ENCODE measurements around the gene S1PR5. TPM values are rescaled to one million over a fixed set of nuclear protein-coding genes. Genes with fewer than 3 reads are reported as not detected.
"Not testable (repeated sequence)": the region's sequence is repeated elsewhere in the genome, so short reads cannot be mapped to it uniquely, and the experiment has no call there.

The S1PR5 gene
- total and polyA plus RNA-seq, 3 experiments from 2014 or later, result 1.5 to 90.3 (median 1.8) TPM

DNA sequence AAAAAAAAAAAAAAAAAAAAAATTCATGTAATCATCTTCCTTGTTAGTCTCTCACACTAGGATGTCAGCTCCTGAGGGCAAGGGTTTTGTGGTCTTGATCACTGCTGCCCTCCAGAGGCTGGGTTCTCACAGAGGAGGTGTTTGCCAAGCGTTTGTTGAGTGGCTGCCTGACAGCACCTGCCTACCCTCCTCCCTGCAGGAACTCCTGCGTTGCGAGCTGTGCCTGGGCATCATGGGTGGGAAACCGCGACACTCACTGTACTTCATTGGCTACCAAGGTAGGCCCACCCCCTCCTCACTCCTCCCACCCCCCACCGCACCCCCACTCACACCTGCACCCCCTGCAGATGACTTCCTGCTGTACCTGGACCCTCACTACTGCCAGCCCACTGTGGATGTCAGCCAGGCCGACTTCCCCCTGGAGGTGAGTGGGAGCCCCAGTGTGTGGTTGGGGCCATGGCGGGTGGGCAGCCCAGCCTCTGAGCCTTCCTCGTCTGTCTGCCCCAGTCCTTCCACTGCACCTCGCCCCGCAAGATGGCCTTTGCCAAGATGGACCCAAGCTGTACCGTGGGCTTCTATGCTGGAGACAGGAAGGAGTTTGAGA is 34.6 kb upstream of the S1PR5 start:
- peak in 3 of 5 donors; percentile 33 to 62 (median 48) for DNase-seq

DNA sequence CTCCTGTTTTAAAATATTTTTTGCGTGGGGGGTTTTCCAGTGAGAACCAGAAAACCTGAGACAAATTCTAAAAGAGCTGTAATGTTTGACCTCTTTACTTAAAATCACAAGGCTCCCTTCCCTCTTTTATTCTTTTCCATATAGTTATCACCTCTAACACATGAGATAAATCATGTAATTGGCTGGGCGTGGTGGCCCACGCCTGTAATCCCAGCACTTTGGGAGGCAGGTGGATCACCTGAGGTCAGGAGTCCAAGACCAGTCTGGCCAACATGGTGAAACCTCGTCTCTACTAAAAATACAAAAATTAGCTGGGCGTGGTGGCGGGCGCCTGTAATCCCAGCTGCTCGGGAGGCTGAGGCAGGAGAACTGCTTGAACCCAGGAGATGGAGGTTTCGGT is 33.8 kb upstream of the S1PR5 start:
- peaks cover 51% of the 10 kb centered on the region for H3K36me3 ChIP-seq (ENCODE audit: insufficient read depth, low read length)
- not testable (repeated sequence) for H3K9me3 Mint-ChIP-seq; DNase-seq; H3K27ac ChIP-seq (ENCODE audit: low read depth, low read length); H3K27me3 ChIP-seq (ENCODE audit: insufficient read depth, low read length, poor library complexity, severe bottlenecking); H3K27me3 Mint-ChIP-seq; H3K4me3 ChIP-seq (ENCODE audit: low read length); H3K9me3 ChIP-seq (ENCODE audit: low read length)
- Mint-ChIP-seq H3K4me3 (peak overlapping the region in 1 of 7 donors; percentile 54), H3K27ac (peak overlapping the region in 6 of 8 donors; percentile 56 to 81 (median 70)), H3K36me3 (peaks cover 0 to 77% (median 4%) of the 10 kb centered on the region in 3 donors), H3K4me1 (peaks cover 41 to 62% (median 52%) of the 10 kb centered on the region in 3 donors)
- ChIA-PET CTCF (interaction anchor here (1.0 to 7.0 kb wide), 7 partner anchors 9 to 64 kb away, joined by 3 to 63 read pairs (median 15); partner anchors contain the start of genes CDKN2D and KRI1), POLR2A (interaction anchor here (0.6 to 4.0 kb wide), 4 partner anchors 15 to 443 kb away, joined by 3 to 23 read pairs (median 5); partner anchors contain the start of genes CDKN2D and KRI1)
- peaks cover 52% of the 10 kb centered on the region for H3K4me1 ChIP-seq (ENCODE audit: insufficient read depth, low read length)

More for the DNA sequence above, 34.6 kb upstream of the S1PR5 start:
- Mint-ChIP-seq H3K4me1 (peaks cover 43 to 65% (median 53%) of the 10 kb centered on the region in 3 donors), H3K36me3 (peaks cover 0 to 80% (median 4%) of the 10 kb centered on the region in 3 donors), H3K4me3 (peak overlapping the region in 1 of 7 donors; percentile 61), H3K27ac (peak overlapping the region; percentile 56 to 98 (median 78)), H3K27me3 (no peaks in the 10 kb centered on the region), H3K9me3 (no peaks in the 10 kb centered on the region)
- ChIA-PET CTCF (interaction anchor here (1.0 to 7.0 kb wide), 9 partner anchors 10 to 163 kb away, joined by 3 to 63 read pairs (median 6); partner anchors contain the start of genes CDKN2D, KEAP1 and KRI1), POLR2A (interaction anchor here (0.6 to 4.0 kb wide), 7 partner anchors 9 to 443 kb away, joined by 3 to 23 read pairs (median 5); partner anchors contain the start of genes CDKN2D and KRI1)
- H3K27ac ChIP-seq (ENCODE audit: low read depth, low read length), result no peak overlapping the region
- no peaks in the 10 kb centered on the region for H3K27me3 ChIP-seq (ENCODE audit: insufficient read depth, low read length, poor library complexity, severe bottlenecking)
- no peak overlapping the region for H3K4me3 ChIP-seq (ENCODE audit: low read length)
- no peaks in the 10 kb centered on the region for H3K9me3 ChIP-seq (ENCODE audit: low read length)
- H3K36me3 ChIP-seq (ENCODE audit: insufficient read depth, low read length), result peaks cover 55% of the 10 kb centered on the region
- H3K4me1 ChIP-seq (ENCODE audit: insufficient read depth, low read length), result peaks cover 56% of the 10 kb centered on the region

DNA sequence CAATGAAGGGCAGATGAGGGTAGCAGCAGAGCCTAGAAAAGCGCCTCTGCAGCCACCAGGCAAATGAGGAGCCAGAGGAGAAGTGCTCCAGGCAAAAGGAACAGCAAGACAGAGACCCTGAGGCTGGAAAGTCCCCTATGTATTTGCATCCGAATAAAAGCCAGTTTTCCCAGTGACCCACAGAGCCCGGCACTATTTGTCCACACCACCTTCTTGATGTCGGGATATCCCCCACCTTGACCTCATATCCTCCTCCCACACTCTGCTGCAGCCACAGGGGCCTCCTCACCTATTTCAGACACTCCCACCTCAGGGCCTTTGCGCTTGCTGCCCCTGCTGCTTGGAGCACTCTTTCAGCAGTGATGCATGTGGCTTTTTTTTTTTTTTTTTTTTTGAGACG is 33.1 kb upstream of the S1PR5 start:
- Mint-ChIP-seq H3K9me3 (no peaks in the 10 kb centered on the region), H3K36me3 (peaks cover 0 to 70% (median 4%) of the 10 kb centered on the region in 3 donors), H3K27me3 (no peaks in the 10 kb centered on the region), H3K4me1 (peaks cover 34 to 59% (median 46%) of the 10 kb centered on the region in 3 donors), H3K27ac (peak overlapping the region in 6 of 8 donors; percentile 29 to 79 (median 58)), H3K4me3 (peak overlapping the region in 2 of 7 donors; percentile 12 to 40)
- no peak for DNase-seq
- peaks cover 46% of the 10 kb centered on the region for H3K4me1 ChIP-seq (ENCODE audit: insufficient read depth, low read length)
- H3K9me3 ChIP-seq (ENCODE audit: low read length), result no peaks in the 10 kb centered on the region
- peaks cover 44% of the 10 kb centered on the region for H3K36me3 ChIP-seq (ENCODE audit: insufficient read depth, low read length)
- CTCF ChIA-PET, result interaction anchor here (1.7 to 7.0 kb wide), 2 partner anchors 19 to 31 kb away, joined by 5 to 63 read pairs; partner anchors contain the start of genes CDKN2D and KRI1
- H3K27me3 ChIP-seq (ENCODE audit: insufficient read depth, low read length, poor library complexity, severe bottlenecking), result no peaks in the 10 kb centered on the region
- H3K4me3 ChIP-seq (ENCODE audit: low read length), result no peak overlapping the region
- POLR2A ChIA-PET, result interaction anchor here (4.0 kb wide), 1 partner anchor 18 kb away, joined by 23 read pairs; the partner anchor contains the start of gene CDKN2D
- H3K27ac ChIP-seq (ENCODE audit: low read depth, low read length), result no peak overlapping the region

DNA sequence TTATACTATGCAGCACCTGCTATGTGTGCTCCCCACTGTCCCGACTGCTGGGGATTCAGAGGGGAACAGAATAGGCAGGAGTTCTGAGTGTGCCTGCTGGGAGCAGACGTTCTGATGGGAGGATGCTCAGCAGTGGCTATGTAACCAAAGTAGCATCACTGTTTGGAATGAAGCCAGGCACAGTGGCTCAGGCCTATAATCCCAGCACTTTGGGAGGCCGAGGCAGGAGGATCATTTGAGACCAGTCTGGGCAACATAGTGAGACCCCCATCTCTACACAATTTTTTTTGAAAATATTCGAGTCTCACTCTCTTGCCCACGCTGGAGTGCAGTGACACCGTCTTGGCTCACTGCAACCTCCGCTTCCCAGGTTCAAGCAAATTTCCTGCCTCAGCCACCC is 32.5 kb upstream of the S1PR5 start:
- no peaks in the 10 kb centered on the region for H3K27me3 Mint-ChIP-seq
- H3K27me3 ChIP-seq (ENCODE audit: insufficient read depth, low read length, poor library complexity, severe bottlenecking), result no peaks in the 10 kb centered on the region
- H3K9me3 Mint-ChIP-seq, result no peaks in the 10 kb centered on the region
- peaks cover 45% of the 10 kb centered on the region for H3K4me1 ChIP-seq (ENCODE audit: insufficient read depth, low read length)
- CTCF ChIA-PET, result no interaction called here
- peaks cover 42% of the 10 kb centered on the region for H3K36me3 ChIP-seq (ENCODE audit: insufficient read depth, low read length)
- H3K4me1 Mint-ChIP-seq, result peaks cover 34 to 59% (median 45%) of the 10 kb centered on the region in 3 donors
- H3K27ac Mint-ChIP-seq, result peak overlapping the region in 4 of 8 donors; percentile 43 to 70 (median 55)
- peaks cover 0 to 69% (median 4%) of the 10 kb centered on the region in 3 donors for H3K36me3 Mint-ChIP-seq
- POLR2A ChIA-PET, result no interaction called here
- no peak overlapping the region for H3K4me3 Mint-ChIP-seq
- H3K4me3 ChIP-seq (ENCODE audit: low read length), result no peak overlapping the region
- DNase-seq, result no peak
- H3K9me3 ChIP-seq (ENCODE audit: low read length), result no peaks in the 10 kb centered on the region
- H3K27ac ChIP-seq (ENCODE audit: low read depth, low read length), result no peak overlapping the region

DNA sequence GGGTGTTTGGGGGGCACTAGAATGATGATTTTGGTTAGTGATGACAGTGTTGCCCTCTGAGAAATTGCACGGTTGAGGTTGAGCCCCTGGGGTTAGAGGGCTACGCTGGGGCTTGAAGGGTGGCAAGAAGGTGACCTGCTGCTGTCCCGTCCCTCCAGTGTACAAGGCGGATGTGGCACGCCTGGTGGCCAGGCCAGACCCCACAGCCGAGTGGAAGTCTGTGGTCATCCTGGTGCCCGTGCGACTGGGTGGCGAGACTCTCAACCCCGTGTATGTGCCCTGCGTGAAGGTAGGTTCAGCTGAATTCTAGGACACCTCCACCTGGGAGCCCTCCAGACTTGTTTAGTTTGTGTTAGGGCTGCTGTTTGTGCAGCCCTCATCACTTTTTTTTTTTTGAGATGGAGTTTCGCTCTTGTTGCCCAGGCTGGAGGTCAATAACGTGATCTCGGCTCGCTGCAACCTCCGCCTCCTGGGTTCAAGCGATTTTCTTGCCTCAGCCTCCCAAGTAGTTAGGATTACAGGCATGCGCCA is 31.6 kb upstream of the S1PR5 start:
- H3K4me1 ChIP-seq (ENCODE audit: insufficient read depth, low read length), result peaks cover 42% of the 10 kb centered on the region
- Mint-ChIP-seq H3K4me3 (no peak overlapping the region), H3K4me1 (peaks cover 29 to 55% (median 39%) of the 10 kb centered on the region in 3 donors), H3K36me3 (peaks cover 0 to 63% (median 3%) of the 10 kb centered on the region in 3 donors), H3K27ac (peak overlapping the region in 3 of 8 donors; percentile 29 to 70 (median 64)), H3K27me3 (no peaks in the 10 kb centered on the region), H3K9me3 (no peaks in the 10 kb centered on the region)
- H3K27ac ChIP-seq (ENCODE audit: low read depth, low read length), result no peak overlapping the region
- H3K9me3 ChIP-seq (ENCODE audit: low read length), result no peaks in the 10 kb centered on the region
- H3K36me3 ChIP-seq (ENCODE audit: insufficient read depth, low read length), result peaks cover 42% of the 10 kb centered on the region
- ChIA-PET POLR2A (no interaction called here), CTCF (interaction anchor here (3.5 kb wide), 1 partner anchor 24 kb away, joined by 11 read pairs; no protein-coding TSS in a partner anchor)
- no peak overlapping the region for H3K4me3 ChIP-seq (ENCODE audit: low read length)
- H3K27me3 ChIP-seq (ENCODE audit: insufficient read depth, low read length, poor library complexity, severe bottlenecking), result no peaks in the 10 kb centered on the region
- no peak for DNase-seq

DNA sequence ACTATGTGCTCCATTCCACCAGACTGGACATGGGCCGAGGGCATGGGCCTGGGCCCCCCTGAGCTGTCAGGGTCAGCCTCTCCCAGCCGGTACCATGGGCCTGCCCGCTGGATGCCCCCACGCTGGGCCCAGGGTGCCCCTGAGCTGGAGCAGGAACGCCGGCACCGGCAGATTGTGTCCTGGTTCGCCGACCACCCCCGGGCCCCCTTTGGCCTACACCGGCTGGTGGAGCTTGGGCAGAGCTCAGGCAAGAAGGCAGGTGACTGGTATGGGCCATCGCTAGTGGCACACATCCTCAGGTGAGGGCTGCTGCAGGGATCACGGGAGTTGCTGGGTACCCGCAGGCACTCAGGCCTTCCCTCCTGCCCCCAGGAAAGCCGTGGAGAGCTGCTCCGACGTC is 29.6 kb upstream of the S1PR5 start:
- Mint-ChIP-seq H3K36me3 (peaks cover 0 to 44% (median 1%) of the 10 kb centered on the region in 3 donors), H3K4me1 (peaks cover 19 to 40% (median 23%) of the 10 kb centered on the region in 3 donors), H3K27ac (peak overlapping the region in 1 of 8 donors; percentile 29), H3K9me3 (no peaks in the 10 kb centered on the region), H3K4me3 (peak overlapping the region in 2 of 7 donors; percentile 14 to 74), H3K27me3 (no peaks in the 10 kb centered on the region)
- no peak overlapping the region for H3K4me3 ChIP-seq (ENCODE audit: low read length)
- ChIA-PET POLR2A (interaction anchor here (1.0 kb wide), 1 partner anchor 15 kb away, joined by 3 read pairs; no protein-coding TSS in a partner anchor), CTCF (interaction anchor here (0.7 to 3.5 kb wide), 6 partner anchors 14 to 663 kb away, joined by 3 to 11 read pairs (median 4); partner anchors contain the start of gene KRI1)
- no peak overlapping the region for H3K27ac ChIP-seq (ENCODE audit: low read depth, low read length)
- no peak for DNase-seq
- H3K36me3 ChIP-seq (ENCODE audit: insufficient read depth, low read length), result peaks cover 22% of the 10 kb centered on the region
- no peaks in the 10 kb centered on the region for H3K27me3 ChIP-seq (ENCODE audit: insufficient read depth, low read length, poor library complexity, severe bottlenecking)
- H3K9me3 ChIP-seq (ENCODE audit: low read length), result no peaks in the 10 kb centered on the region
- H3K4me1 ChIP-seq (ENCODE audit: insufficient read depth, low read length), result peaks cover 28% of the 10 kb centered on the region

DNA sequence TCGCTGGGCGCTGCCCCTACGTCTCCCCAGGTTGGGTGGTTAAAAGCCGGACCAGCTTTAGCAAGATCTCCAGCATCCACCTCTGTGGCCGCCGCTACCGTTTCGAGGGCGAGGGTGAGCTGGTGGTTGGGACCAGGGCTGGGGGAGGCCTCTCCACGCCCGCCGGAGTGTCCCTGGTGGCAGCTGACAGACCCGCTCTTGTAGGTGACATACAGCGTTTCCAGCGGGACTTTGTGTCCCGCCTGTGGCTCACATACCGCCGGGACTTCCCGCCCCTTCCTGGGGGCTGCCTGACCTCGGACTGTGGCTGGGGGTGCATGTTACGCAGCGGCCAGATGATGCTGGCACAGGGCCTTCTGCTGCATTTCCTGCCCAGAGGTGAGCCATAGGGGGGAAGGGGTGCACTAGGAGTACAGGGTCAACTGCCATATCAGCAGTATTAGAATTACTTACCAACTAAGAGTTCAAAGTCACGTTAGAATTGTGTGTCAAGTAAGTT is 27.6 kb upstream of the S1PR5 start:
- Histone ChIP-seq H3K36me3 (ENCODE audit: insufficient read depth, low read length) (peaks cover 15% of the 10 kb centered on the region), H3K9me3 (ENCODE audit: low read length) (no peaks in the 10 kb centered on the region), H3K4me3 (ENCODE audit: low read length) (peak overlapping the region; percentile 61), H3K27me3 (ENCODE audit: insufficient read depth, low read length, poor library complexity, severe bottlenecking) (no peaks in the 10 kb centered on the region), H3K4me1 (ENCODE audit: insufficient read depth, low read length) (peaks cover 17% of the 10 kb centered on the region), H3K27ac (ENCODE audit: low read depth, low read length) (peak overlapping the region; percentile 79)
- CTCF ChIA-PET, result interaction anchor here (0.9 kb wide), 1 partner anchor 52 kb away, joined by 3 read pairs; no protein-coding TSS in a partner anchor
- peak overlapping the region; percentile 76 to 97 (median 93) for H3K27ac Mint-ChIP-seq
- H3K4me1 Mint-ChIP-seq, result peaks cover 11 to 27% (median 14%) of the 10 kb centered on the region in 3 donors
- POLR2A ChIA-PET, result interaction anchor here (0.6 to 1.5 kb wide), 5 partner anchors 21 to 109 kb away, joined by 3 to 5 read pairs (median 3); partner anchors contain the start of genes KRI1 and S1PR5
- peaks cover 0 to 30% (median 0%) of the 10 kb centered on the region in 3 donors for H3K36me3 Mint-ChIP-seq
- no peak for DNase-seq
- H3K4me3 Mint-ChIP-seq, result peak overlapping the region; percentile 90 to 96 (median 93)
- H3K9me3 Mint-ChIP-seq, result no peaks in the 10 kb centered on the region
- peaks cover 2 to 3% of the 10 kb centered on the region in 2 donors for H3K27me3 Mint-ChIP-seq
